Measurements from ENCODE around the gene UBE3D.

DNA sequence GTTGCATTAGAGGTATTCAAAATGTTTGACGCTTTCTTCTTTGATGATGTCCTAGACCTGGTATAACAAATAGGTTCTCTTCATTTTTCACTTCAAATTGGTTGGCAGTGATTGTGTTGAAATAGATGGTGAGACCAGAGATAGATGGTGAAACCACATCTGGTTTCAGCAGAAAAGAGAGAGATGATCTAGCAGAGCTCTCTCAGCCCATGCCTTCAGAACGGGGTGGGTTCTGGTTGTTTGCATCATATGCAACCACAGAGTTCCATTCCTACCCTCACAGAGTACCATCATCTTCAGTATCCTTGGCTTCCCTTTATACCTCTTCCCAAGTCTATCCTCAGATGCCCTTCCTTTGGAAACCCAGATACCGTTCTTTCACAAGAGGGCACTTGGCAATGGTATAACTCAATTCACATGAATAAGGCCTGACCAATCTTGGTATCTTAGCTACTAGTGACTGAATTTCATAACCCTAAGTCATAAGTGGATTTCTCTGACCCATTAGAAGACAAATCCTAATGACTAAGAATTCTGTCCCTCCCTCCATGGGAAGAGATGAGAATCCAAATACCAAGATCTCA, 93.7 kb downstream of the UBE3D start:
- TF ChIP-seq, protein P1, sequence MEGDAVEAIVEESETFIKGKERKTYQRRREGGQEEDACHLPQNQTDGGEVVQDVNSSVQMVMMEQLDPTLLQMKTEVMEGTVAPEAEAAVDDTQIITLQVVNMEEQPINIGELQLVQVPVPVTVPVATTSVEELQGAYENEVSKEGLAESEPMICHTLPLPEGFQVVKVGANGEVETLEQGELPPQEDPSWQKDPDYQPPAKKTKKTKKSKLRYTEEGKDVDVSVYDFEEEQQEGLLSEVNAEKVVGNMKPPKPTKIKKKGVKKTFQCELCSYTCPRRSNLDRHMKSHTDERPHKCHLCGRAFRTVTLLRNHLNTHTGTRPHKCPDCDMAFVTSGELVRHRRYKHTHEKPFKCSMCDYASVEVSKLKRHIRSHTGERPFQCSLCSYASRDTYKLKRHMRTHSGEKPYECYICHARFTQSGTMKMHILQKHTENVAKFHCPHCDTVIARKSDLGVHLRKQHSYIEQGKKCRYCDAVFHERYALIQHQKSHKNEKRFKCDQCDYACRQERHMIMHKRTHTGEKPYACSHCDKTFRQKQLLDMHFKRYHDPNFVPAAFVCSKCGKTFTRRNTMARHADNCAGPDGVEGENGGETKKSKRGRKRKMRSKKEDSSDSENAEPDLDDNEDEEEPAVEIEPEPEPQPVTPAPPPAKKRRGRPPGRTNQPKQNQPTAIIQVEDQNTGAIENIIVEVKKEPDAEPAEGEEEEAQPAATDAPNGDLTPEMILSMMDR (IDR thresholded peaks at IDR 0.05; ENCODE audit: poor library complexity) = no peak
- TF ChIP-seq EZH2phosphoT487 (IDR thresholded peaks at IDR 0.05; ENCODE audit: low read depth, severe bottlenecking, unreplicated experiment) = no peak
